Activated CD4-positive, alpha-beta T cell treated with anti-CD3 and anti-CD28 coated beads, Interleukin-2, amount 10 ng/mL, durations not matched to agents 7 days and 5 days (primary cell): Measurements from ENCODE around the gene CLDN10. TPM values are rescaled to one million over a fixed set of nuclear protein-coding genes. Genes with fewer than 3 reads are reported as not detected.

Experiments
- CTCF ChIA-PET: fragments of 350-600 bp; sonication (Branson Sonifier 250); formaldehyde crosslinking; loops from one replicate; lab custom pipeline; 2021; ENCODE audit warnings: antibody characterized with exemption; lab: Charles Lee
- POLR2A ChIA-PET: fragments of 350-600 bp; sonication (Branson Sonifier 250); formaldehyde crosslinking; loops from one replicate; lab custom pipeline; 2021; ENCODE audit warnings: antibody characterized with exemption; lab: Charles Lee
- DNase-seq: peaks from one replicate; pipeline ENCODE4 v3.0.0-alpha.2; 2020
- H3K27ac Mint-ChIP-seq: one replicate; pipeline ENCODE4 v1.8.0; 2021; ENCODE audit warnings: mild to moderate bottlenecking, moderate library complexity, mixed read lengths
- H3K27me3 Mint-ChIP-seq: one replicate; pipeline ENCODE4 v1.8.0; 2021; ENCODE audit warnings: mixed read lengths
- H3K36me3 Mint-ChIP-seq: one replicate; pipeline ENCODE4 v1.8.0; 2021; ENCODE audit warnings: low read depth, mixed read lengths
- H3K4me1 Mint-ChIP-seq: one replicate; pipeline ENCODE4 v1.8.0; 2021; ENCODE audit warnings: mixed read lengths
- H3K4me3 Mint-ChIP-seq: one replicate; pipeline ENCODE4 v1.8.0; 2021; ENCODE audit warnings: mild to moderate bottlenecking, moderate library complexity, mixed read lengths
- H3K9me3 Mint-ChIP-seq: one replicate; pipeline ENCODE4 v1.8.0; 2021; ENCODE audit warnings: mixed read lengths
- total RNA-seq, 2 experiments: library from RNA; stranded (reverse); gene quantifications; one replicate each; pipeline ENCODE4 v1.2.3, GENCODE V29; 2021

Gene CLDN10
- total RNA-seq, 2 experiments from 2014 or later: not detected

- H3K27me3 Mint-ChIP-seq: peaks cover 4% of the 10 kb centered on the region
- no peak overlapping the region for H3K4me3 Mint-ChIP-seq
- POLR2A ChIA-PET: no interaction called here
- CTCF ChIA-PET: no interaction called here
- no peaks in the 10 kb centered on the region for H3K9me3 Mint-ChIP-seq
- H3K27ac Mint-ChIP-seq: no peak overlapping the region
- DNase-seq: no peak
- no peaks in the 10 kb centered on the region for H3K36me3 Mint-ChIP-seq
- no peaks in the 10 kb centered on the region for H3K4me1 Mint-ChIP-seq
Measured at GRCh38 chr13:95588134-95588533, 35.6 kb downstream of the CLDN10 start.

- H3K4me3 Mint-ChIP-seq: no peak overlapping the region
- no peaks in the 10 kb centered on the region for H3K9me3 Mint-ChIP-seq
- ChIA-PET POLR2A (no interaction called here), CTCF (no interaction called here)
- no peaks in the 10 kb centered on the region for H3K36me3 Mint-ChIP-seq
- H3K27ac Mint-ChIP-seq: no peak overlapping the region
- DNase-seq: no peak
- H3K4me1 Mint-ChIP-seq: no peaks in the 10 kb centered on the region
- H3K27me3 Mint-ChIP-seq: peaks cover 5% of the 10 kb centered on the region
Measured at GRCh38 chr13:95588721-95589120, 36.2 kb downstream of the CLDN10 start.

- peaks cover 7% of the 10 kb centered on the region for H3K27me3 Mint-ChIP-seq
Measured at GRCh38 chr13:95593462-95593861, 40.9 kb downstream of the CLDN10 start.

GRCh38 chr13:95596701-95597100 lies 44.2 kb downstream of the CLDN10 start:
- Mint-ChIP-seq H3K27me3 (peaks cover 12% of the 10 kb centered on the region), H3K27ac (no peak overlapping the region), H3K4me1 (no peaks in the 10 kb centered on the region), H3K36me3 (no peaks in the 10 kb centered on the region), H3K9me3 (no peaks in the 10 kb centered on the region), H3K4me3 (no peak overlapping the region)
- ChIA-PET POLR2A (no interaction called here), CTCF (no interaction called here)
- DNase-seq: no peak

More at GRCh38 chr13:95593462-95593861, 40.9 kb downstream of the CLDN10 start:
- Mint-ChIP-seq H3K27ac (no peak overlapping the region), H3K36me3 (no peaks in the 10 kb centered on the region), H3K4me3 (no peak overlapping the region), H3K4me1 (no peaks in the 10 kb centered on the region), H3K9me3 (no peaks in the 10 kb centered on the region)
- POLR2A ChIA-PET: no interaction called here
- no peak for DNase-seq
- CTCF ChIA-PET: no interaction called here

- H3K9me3 Mint-ChIP-seq: no peaks in the 10 kb centered on the region
- DNase-seq: no peak
- no peaks in the 10 kb centered on the region for H3K36me3 Mint-ChIP-seq
- POLR2A ChIA-PET: no interaction called here
- H3K27me3 Mint-ChIP-seq: peaks cover 10% of the 10 kb centered on the region
- H3K27ac Mint-ChIP-seq: no peak overlapping the region
- H3K4me1 Mint-ChIP-seq: no peaks in the 10 kb centered on the region
- H3K4me3 Mint-ChIP-seq: no peak overlapping the region
- CTCF ChIA-PET: no interaction called here
Measured at GRCh38 chr13:95601216-95601615, 48.7 kb downstream of the CLDN10 start.

- ChIA-PET POLR2A (no interaction called here), CTCF (no interaction called here)
- no peak overlapping the region for H3K27ac Mint-ChIP-seq
- no peaks in the 10 kb centered on the region for H3K9me3 Mint-ChIP-seq
- H3K4me1 Mint-ChIP-seq: no peaks in the 10 kb centered on the region
- DNase-seq: no peak
- peaks cover 12% of the 10 kb centered on the region for H3K27me3 Mint-ChIP-seq
- H3K4me3 Mint-ChIP-seq: no peak overlapping the region
- no peaks in the 10 kb centered on the region for H3K36me3 Mint-ChIP-seq
Measured at GRCh38 chr13:95601906-95602305, 49.4 kb downstream of the CLDN10 start.

GRCh38 chr13:95603887-95604555 lies 51.5 kb downstream of the CLDN10 start:
- ChIA-PET POLR2A (no interaction called here), CTCF (no interaction called here)
- Mint-ChIP-seq H3K36me3 (no peaks in the 10 kb centered on the region), H3K4me3 (no peak overlapping the region), H3K4me1 (no peaks in the 10 kb centered on the region), H3K27me3 (peaks cover 14% of the 10 kb centered on the region), H3K27ac (no peak overlapping the region), H3K9me3 (no peaks in the 10 kb centered on the region)
- no peak for DNase-seq

- Mint-ChIP-seq H3K4me3 (no peak overlapping the region), H3K27me3 (peaks cover 11% of the 10 kb centered on the region), H3K27ac (no peak overlapping the region), H3K36me3 (no peaks in the 10 kb centered on the region), H3K4me1 (no peaks in the 10 kb centered on the region), H3K9me3 (no peaks in the 10 kb centered on the region)
- no peak for DNase-seq
- ChIA-PET CTCF (no interaction called here), POLR2A (no interaction called here)
Measured at GRCh38 chr13:95604556-95604915, 52.0 kb downstream of the CLDN10 start.

- Mint-ChIP-seq H3K4me3 (no peak overlapping the region), H3K27me3 (peaks cover 11% of the 10 kb centered on the region), H3K9me3 (no peaks in the 10 kb centered on the region), H3K4me1 (no peaks in the 10 kb centered on the region), H3K27ac (no peak overlapping the region), H3K36me3 (no peaks in the 10 kb centered on the region)
- CTCF ChIA-PET: no interaction called here
- no peak for DNase-seq
- POLR2A ChIA-PET: no interaction called here
Measured at GRCh38 chr13:95605448-95606125, 53.1 kb downstream of the CLDN10 start.

GRCh38 chr13:95607366-95607765 lies 54.8 kb downstream of the CLDN10 start:
- H3K9me3 Mint-ChIP-seq: no peaks in the 10 kb centered on the region
- CTCF ChIA-PET: interaction anchor here (1.0 to 1.2 kb wide), 2 partner anchors 16 to 18 kb away, joined by 3 read pairs; no protein-coding TSS in a partner anchor
- no peaks in the 10 kb centered on the region for H3K36me3 Mint-ChIP-seq
- POLR2A ChIA-PET: no interaction called here
- H3K4me1 Mint-ChIP-seq: no peaks in the 10 kb centered on the region
- no peak overlapping the region for H3K4me3 Mint-ChIP-seq
- DNase-seq: no peak
- H3K27me3 Mint-ChIP-seq: peaks cover 9% of the 10 kb centered on the region
- H3K27ac Mint-ChIP-seq: no peak overlapping the region

- peaks cover 10% of the 10 kb centered on the region for H3K27me3 Mint-ChIP-seq
- no peak overlapping the region for H3K4me3 Mint-ChIP-seq
- CTCF ChIA-PET: interaction anchor here (0.6 kb wide), 1 partner anchor 25 kb away, joined by 4 read pairs; no protein-coding TSS in a partner anchor
- H3K36me3 Mint-ChIP-seq: no peaks in the 10 kb centered on the region
- no peak overlapping the region for H3K27ac Mint-ChIP-seq
- no peaks in the 10 kb centered on the region for H3K4me1 Mint-ChIP-seq
- POLR2A ChIA-PET: no interaction called here
- no peaks in the 10 kb centered on the region for H3K9me3 Mint-ChIP-seq
- DNase-seq: no peak
Measured at GRCh38 chr13:95608640-95609323, 56.3 kb downstream of the CLDN10 start.

GRCh38 chr13:95614641-95615245 lies 62.2 kb downstream of the CLDN10 start:
- ChIA-PET CTCF (interaction anchor here (1.3 kb wide), 1 partner anchor 219 kb away, joined by 3 read pairs; no protein-coding TSS in a partner anchor), POLR2A (interaction anchor here (0.6 kb wide), 1 partner anchor 234 kb away, joined by 3 read pairs; no protein-coding TSS in a partner anchor)
- Mint-ChIP-seq H3K4me1 (no peaks in the 10 kb centered on the region), H3K36me3 (no peaks in the 10 kb centered on the region), H3K9me3 (no peaks in the 10 kb centered on the region), H3K27ac (no peak overlapping the region), H3K4me3 (no peak overlapping the region), H3K27me3 (peaks cover 4% of the 10 kb centered on the region)
- no peak for DNase-seq

GRCh38 chr13:95615539-95615938 lies 63.0 kb downstream of the CLDN10 start:
- POLR2A ChIA-PET: no interaction called here
- CTCF ChIA-PET: interaction anchor here (1.3 kb wide), 1 partner anchor 218 kb away, joined by 3 read pairs; no protein-coding TSS in a partner anchor
- H3K4me3 Mint-ChIP-seq: no peak overlapping the region

More at GRCh38 chr13:95615539-95615938, 63.0 kb downstream of the CLDN10 start:
- no peak for DNase-seq
- Mint-ChIP-seq H3K36me3 (no peaks in the 10 kb centered on the region), H3K9me3 (no peaks in the 10 kb centered on the region), H3K4me1 (no peaks in the 10 kb centered on the region), H3K27me3 (peaks cover 8% of the 10 kb centered on the region), H3K27ac (no peak overlapping the region)
